GM18526 (cell line): Measurements from ENCODE around the gene CCSER2.
A peak's percentile ranks its signal among the peaks of the same experiment; 100 is the strongest.

Experiments used
- POLR2A ChIP-seq: IDR thresholded peaks from 3 replicates; pipeline ENCODE4 v1.6.1; 2011; ENCODE audit not compliant: insufficient read length; ENCODE audit errors: extremely low read depth

CCSER2 gene

GRCh38 chr10:84328418-84329195 is at the start of gene CCSER2:
CCSER2 (plus strand) TSS chr10:84328589; CDS start chr10:84371053, 42,464 bp downstream.
- TF ChIP-seq POLR2A, result peak; percentile 68

- no peak for TF ChIP-seq POLR2A
Observed at GRCh38 chr10:84286695-84287094, 41.7 kb upstream of the CCSER2 start.

GRCh38 chr10:84288151-84288550 is 40.2 kb upstream of the CCSER2 start:
- TF ChIP-seq POLR2A, result no peak

- TF ChIP-seq POLR2A, result no peak
Observed at GRCh38 chr10:84289521-84290200, 38.7 kb upstream of the CCSER2 start.

- no peak for TF ChIP-seq POLR2A
Observed at GRCh38 chr10:84290235-84290634, 38.2 kb upstream of the CCSER2 start.

GRCh38 chr10:84291384-84291783 is 37.0 kb upstream of the CCSER2 start:
- TF ChIP-seq POLR2A, result no peak

GRCh38 chr10:84292502-84292901 is 35.9 kb upstream of the CCSER2 start:
- no peak for TF ChIP-seq POLR2A

GRCh38 chr10:84293171-84293570 is 35.2 kb upstream of the CCSER2 start:
- TF ChIP-seq POLR2A, result no peak

GRCh38 chr10:84293574-84294016 is 34.8 kb upstream of the CCSER2 start:
- no peak for TF ChIP-seq POLR2A

GRCh38 chr10:84294766-84295447 is 33.5 kb upstream of the CCSER2 start:
- no peak for TF ChIP-seq POLR2A

GRCh38 chr10:84296091-84296981 is 32.1 kb upstream of the CCSER2 start:
- no peak for TF ChIP-seq POLR2A

- TF ChIP-seq POLR2A, result no peak
Observed at GRCh38 chr10:84298057-84298456, 30.3 kb upstream of the CCSER2 start.

- TF ChIP-seq POLR2A, result no peak
Observed at GRCh38 chr10:84302223-84302622, 26.2 kb upstream of the CCSER2 start.

GRCh38 chr10:84306751-84307384 is 21.5 kb upstream of the CCSER2 start:
- no peak for TF ChIP-seq POLR2A

GRCh38 chr10:84308021-84308420 is 20.4 kb upstream of the CCSER2 start:
- no peak for TF ChIP-seq POLR2A
